Measurements from ENCODE around the gene EBI3. TPM values are rescaled to one million over a fixed set of nuclear protein-coding genes. Genes with fewer than 3 reads are reported as not detected.

The EBI3 gene
- total RNA-seq (2016; rRNA removed; fragmentation: Illumina TruSeq; extraction: Trizol) (not detected in 2 replicates), polyA plus RNA-seq (2011; rRNA removed) (3.4 and 8.3 TPM in 2 replicates), polyA minus RNA-seq (2011; rRNA and poly(A)+ RNA removed; ENCODE audit: low replicate concordance) (2.3 and 3.4 TPM in 2 replicates), Bru-seq, nascent RNA (percentile 25 among the genes with signal in this experiment), BruChase-seq, experiment 1, labeled RNA remaining after a 6-hour chase (percentile 15 among the genes with signal in this experiment), BruChase-seq, experiment 2, labeled RNA remaining after a 2-hour chase (percentile 21 among the genes with signal in this experiment)
- total RNA-seq (2016; cell fraction: cytosol; rRNA removed; fragmentation: Illumina TruSeq; extraction: Trizol; ENCODE audit: low read depth): not detected in 2 replicates
- 0.16 and 0.28 TPM in 2 replicates for total RNA-seq (2016; cell fraction: insoluble cytoplasmic fraction; rRNA removed; fragmentation: Illumina TruSeq; extraction: Trizol)
- total RNA-seq (2016; cell fraction: membrane; rRNA removed; fragmentation: Illumina TruSeq; extraction: Trizol): not detected in 2 replicates
- total RNA-seq (2016; cell fraction: nucleus; rRNA removed; fragmentation: Illumina TruSeq; extraction: Trizol): not detected in 2 replicates
- polyA plus RNA-seq (2011; cell fraction: cytosol; rRNA removed): 3.7 and 5.7 TPM in 2 replicates
- 5.8 TPM in 2 replicates for polyA plus RNA-seq (2011; cell fraction: nucleus; rRNA removed)
- polyA plus RNA-seq (2012): 5.3 and 5.5 TPM in 2 replicates
- polyA plus RNA-seq (2016; cell fraction: cytosol; fragmentation: Illumina TruSeq; extraction: Trizol; ENCODE audit: low read depth): 0.20 TPM in 1 of 2 replicates, not detected in the other
- not detected in 2 replicates for polyA plus RNA-seq (2016; cell fraction: insoluble cytoplasmic fraction; fragmentation: Illumina TruSeq; extraction: Trizol; ENCODE audit: low read depth)
- not detected in 2 replicates for polyA plus RNA-seq (2016; cell fraction: membrane; fragmentation: Illumina TruSeq; extraction: Trizol; ENCODE audit: low read depth)
- polyA plus RNA-seq (2016; cell fraction: nucleus; fragmentation: Illumina TruSeq; extraction: Trizol; ENCODE audit: insufficient read depth, low read depth): 0.83 TPM in 1 of 2 replicates, not detected in the other
- 3.4 TPM in 1 of 2 replicates, not detected in the other for polyA minus RNA-seq (2011; cell fraction: cytosol; rRNA and poly(A)+ RNA removed)
- 1.5 and 1.8 TPM in 2 replicates for polyA minus RNA-seq (2011; cell fraction: nucleus; rRNA and poly(A)+ RNA removed)
- long read RNA-seq, experiment 1, partial matches to known transcripts: 0 of 1 reads
- long read RNA-seq, experiment 1, other reads (novel, unspliced or antisense): 0 of 1 reads
- long read RNA-seq, experiment 2: 0 reads

GRCh38 chr19:4229179-4229931, at the start of gene EBI3:
TSS of gene EBI3 (plus strand) at chr19:4229523. CDS start at chr19:4229551, 28 bp downstream.
- intact Hi-C loops (cut with micrococcal nuclease; ENCODE audit: unreplicated experiment) (no loop called here), in situ Hi-C loops (cut with HindIII; ENCODE audit: extremely low pct_ligation_motif_present, low pct_unique_long_range_greater_than_20kb) (no loop called here)
- no peak for FAIRE-seq
- peak within 1 kb of the TSS; percentile 18 to 62 (median 46); a peak in 4 of 6 replicates for H3K4me3 ChIP-seq (replicated peaks in 1 of 3; ENCODE audit: insufficient read depth in 1 of 3, low read depth in 2 of 3, low read length in 3 of 3)
- no peak within 1 kb of the TSS for H3K27ac ChIP-seq (ENCODE audit: extremely low read length, insufficient read depth, low read length)
- no peaks in the 10 kb centered on the region for H3K79me2 ChIP-seq (ENCODE audit: insufficient read depth, low read length)
- no peaks in the 10 kb centered on the region for H3K9me3 ChIP-seq (ENCODE audit: low read length)
- no peaks in the 10 kb centered on the region for H3K36me3 ChIP-seq (replicated peaks in 1 of 2; ENCODE audit: control insufficient read depth in 1 of 2, insufficient read depth in 2 of 2, low read length in 2 of 2)
- no peak for DNase-seq (ENCODE audit: low spot score)
- H2AFZ ChIP-seq (ENCODE audit: low read length): no peak within 1 kb of the TSS
- H4K20me1 ChIP-seq (ENCODE audit: insufficient read depth, low read length): no peaks in the 10 kb centered on the region
- ATAC-seq: peak; percentile 45
- H3K4me1 ChIP-seq (ENCODE audit: insufficient read depth, low read length): peaks cover 44% of the 10 kb centered on the region
- ChIA-PET POLR2A (interaction anchor here (1.0 kb wide), 1 partner anchor 12 kb away, joined by 3 read pairs; no protein-coding TSS in a partner anchor), CTCF (ENCODE audit: low intra/inter-chr PET ratio, low total read pairs) (no interaction called here)
- peak within 1 kb of the TSS; percentile 75 for H3K4me2 ChIP-seq (ENCODE audit: low read depth, low read length)
- H3K9ac ChIP-seq (ENCODE audit: insufficient read depth, low read depth, low read length): peak within 1 kb of the TSS; percentile 56
- BruUV-seq (replicated peaks): no TSS peak
- H3K27me3 ChIP-seq (ENCODE audit: control insufficient read depth in 1 of 2, insufficient read depth in 2 of 2, low read length in 2 of 2): peaks cover 0 to 10% of the 10 kb centered on the region in 2 experiments; a peak in 3 of 5 replicates
- WGBS (ENCODE audit: low lambda C conversion rate): 1% methylated on average over 13 of the region's 19 CpGs
- TF ChIP-seq PAXIP1 (CRISPR knock-in tag; conservative IDR thresholded peaks at IDR 0.05) (peak; percentile 78), JUND (CRISPR knock-in tag; IDR thresholded peaks at IDR 0.05) (no peak), NR2F6 (IDR thresholded peaks at IDR 0.05) (peak; percentile 53), NR2F6 (CRISPR knock-in tag; IDR thresholded peaks at IDR 0.05) (peak; percentile 31; the same call in 1 of the 2 replicates), REST (IDR thresholded peaks at IDR 0.05; ENCODE audit: borderline replicate concordance in 1 of 2, low read depth in 1 of 2, low read length in 2 of 2) (no peak), ZKSCAN8 (CRISPR knock-in tag; IDR thresholded peaks at IDR 0.05; ENCODE audit: borderline replicate concordance) (no peak), ZNF292 (CRISPR knock-in tag; IDR thresholded peaks at IDR 0.05; ENCODE audit: borderline replicate concordance, low read depth) (peak; percentile 47; the same call in 1 of the 2 replicates)
